RWPE2 (cell line): ENCODE results near the gene SAA1.

Experiments used
- ATAC-seq: fragments of 200-7000 bp; cut with Tn5 transposase; 3 replicates; pipeline ENCODE4 v1.9.1; 2021; ENCODE audit warnings: low read depth
- DNase-seq: peaks from one replicate; pipeline ENCODE4 v3.0.0-alpha.2; 2020; ENCODE audit warnings: low spot score
- H3K27ac ChIP-seq: fragments of 450-650 bp; 2 replicates; pipeline ENCODE4 v1.5.1; 2017; ENCODE audit warnings: mild to moderate bottlenecking; ENCODE audit not compliant: poor library complexity, severe bottlenecking
- H3K27me3 ChIP-seq: fragments of 250-450 bp; sonication (Bioruptor Pico); 2 replicates; pipeline ENCODE4 v1.5.1; 2021; ENCODE audit warnings: mild to moderate bottlenecking, moderate library complexity; ENCODE audit not compliant: insufficient read depth, poor library complexity, severe bottlenecking
- H3K36me3 ChIP-seq: fragments of 250-450 bp; sonication (Bioruptor Pico); 2 replicates; pipeline ENCODE4 v1.5.1; 2020; ENCODE audit warnings: low read depth, mild to moderate bottlenecking, moderate library complexity
- H3K4me1 ChIP-seq: fragments of 250-450 bp; sonication (Bioruptor Pico); 2 replicates; pipeline ENCODE4 v1.5.1; 2021; ENCODE audit warnings: mild to moderate bottlenecking, moderate library complexity; ENCODE audit not compliant: insufficient read depth, poor library complexity, severe bottlenecking
- H3K4me3 ChIP-seq: fragments of 250-450 bp; sonication (Bioruptor Pico); 2 replicates; pipeline ENCODE4 v1.5.1; 2021; ENCODE audit warnings: mild to moderate bottlenecking, moderate library complexity; ENCODE audit not compliant: severe bottlenecking
- H3K9me3 ChIP-seq: fragments of 250-450 bp; sonication (Bioruptor Pico); 2 replicates; pipeline ENCODE4 v1.5.1; 2021; ENCODE audit warnings: mild to moderate bottlenecking, moderate library complexity; ENCODE audit not compliant: severe bottlenecking
- CTCF ChIP-seq: fragments of 450-650 bp; IDR thresholded peaks from one replicate; pipeline ENCODE4 v1.5.1; 2017; ENCODE audit warnings: mild to moderate bottlenecking, moderate library complexity; ENCODE audit not compliant: poor library complexity, severe bottlenecking

Gene SAA1

GRCh38 chr11:18315893-18316292 is 49.8 kb downstream of the SAA1 start:
- DNase-seq (no peak), ATAC-seq (no peak)
- Histone ChIP-seq H3K27me3 (no peaks in the 10 kb centered on the region), H3K27ac (no peak overlapping the region), H3K4me3 (no peak overlapping the region), H3K36me3 (peaks cover 12% of the 10 kb centered on the region), H3K9me3 (no peaks in the 10 kb centered on the region), H3K4me1 (peaks cover 28% of the 10 kb centered on the region)
- no peak for TF ChIP-seq CTCF

GRCh38 chr11:18317551-18317950 is 51.5 kb downstream of the SAA1 start:
- no peak for TF ChIP-seq CTCF
- H3K27me3 ChIP-seq, result no peaks in the 10 kb centered on the region
- no peak for ATAC-seq
- no peak overlapping the region for H3K4me3 ChIP-seq
- no peaks in the 10 kb centered on the region for H3K9me3 ChIP-seq
- H3K36me3 ChIP-seq, result 0 out of 2 replicates have a peak, but pooled peaks cover 4% of the 10 kb centered on the region
- peaks cover 24% of the 10 kb centered on the region for H3K4me1 ChIP-seq
- no peak overlapping the region for H3K27ac ChIP-seq
- DNase-seq, result no peak
